PC-9 (cell line): ENCODE data around the gene GOLGA6C.

ENCODE experiments used
- CTCF ChIP-seq: fragments of 200-600 bp; sonication (generic); conservative IDR thresholded peaks from 2 replicates; pipeline ENCODE4 v1.6.1; 2017; ENCODE audit warnings: mixed run types, antibody characterized with exemption, mild to moderate bottlenecking, moderate library complexity
- EZH2 ChIP-seq: fragments of 200-600 bp; sonication (generic); IDR thresholded peaks from 2 replicates; pipeline ENCODE4 v1.8.0; 2017; ENCODE audit warnings: antibody characterized with exemption, low read depth

- no peak for TF ChIP-seq CTCF
- no peak for TF ChIP-seq EZH2
Observed at GRCh38 chr15:75215107-75216004, 42.8 kb upstream of the GOLGA6C start.
